Neural cell (in vitro differentiated cells): ENCODE measurements around the gene CDK4.

ENCODE experiments used
- CTCF ChIP-seq: fragments of 450-650 bp; IDR thresholded peaks from 2 replicates; pipeline ENCODE4 v1.5.1; 2014; ENCODE audit warnings: antibody characterized with exemption, mild to moderate bottlenecking, moderate library complexity; ENCODE audit not compliant: poor library complexity, severe bottlenecking
- EP300 ChIP-seq: fragments of 450-650 bp; conservative IDR thresholded peaks from 2 replicates; pipeline ENCODE4 v1.6.1; 2014; ENCODE audit warnings: antibody characterized with exemption, mild to moderate bottlenecking, moderate library complexity; ENCODE audit not compliant: poor library complexity, severe bottlenecking
- EZH2 ChIP-seq: fragments of 200-600, 300-800 bp; shearing (Covaris generic), sonication (generic); IDR thresholded peaks from 2 replicates; pipeline ENCODE4 v1.6.1; 2014; ENCODE audit warnings: antibody characterized with exemption, low read length, borderline replicate concordance, mild to moderate bottlenecking; ENCODE audit not compliant: insufficient read depth, poor library complexity, severe bottlenecking
- RAD21 ChIP-seq: fragments of 450-650 bp; conservative IDR thresholded peaks from 2 replicates; pipeline ENCODE4 v1.6.1; 2014; ENCODE audit warnings: antibody characterized with exemption, mild to moderate bottlenecking, moderate library complexity
- TAF1 ChIP-seq: IDR thresholded peaks from 2 replicates; pipeline ENCODE4 v1.6.1; 2012; ENCODE audit warnings: low read depth

GRCh38 chr12:57767305-57767698 lies 15.2 kb upstream of the CDK4 start:
- TF ChIP-seq RAD21 (no peak), CTCF (no peak), TAF1 (no peak), EZH2 (no peak), EP300 (no peak)
